Measurements from ENCODE around the gene CTBP2. TPM values are rescaled to one million over a fixed set of nuclear protein-coding genes. Genes with fewer than 3 reads are reported as not detected.

Gene CTBP2
- total and polyA plus RNA-seq, 10 of the 15 experiments (the other 5 are each of a cell fraction or from before 2014, with no cell fraction given): 0.02 to 0.72 (median 0.06) TPM; not detected in 2

- TF ChIP-seq MLLT1 (IDR thresholded peaks at IDR 0.05) (no peak), ESRRA (IDR thresholded peaks at IDR 0.05; ENCODE audit: low read length) (no peak), RAD21 (IDR thresholded peaks at IDR 0.05; ENCODE audit: insufficient read depth, low read depth, low read length) (no peak), NKRF (conservative IDR thresholded peaks at IDR 0.05) (no peak), CHD4 (IDR thresholded peaks at IDR 0.05) (no peak)
Measured at GRCh38 chr10:125035136-125035535, 125.2 kb downstream of the CTBP2 start (continued).

GRCh38 chr10:125034675-125035074 is 125.7 kb downstream of the CTBP2 start:
- no TSS peak for BruUV-seq (replicated peaks)
- FAIRE-seq: no peak
- Histone ChIP-seq H3K4me3 (no peak overlapping the region), H2AFZ (ENCODE audit: control insufficient read depth, low read depth, low read length) (no peak overlapping the region), H3K4me2 (ENCODE audit: control insufficient read depth, insufficient read depth) (no peak overlapping the region), H4K20me1 (ENCODE audit: control insufficient read depth, insufficient read depth) (no peaks in the 10 kb centered on the region), H3K9ac (ENCODE audit: control insufficient read depth, insufficient read depth, low read length) (no peak overlapping the region), H3K36me3 (ENCODE audit: control insufficient read depth in 2 of 2, insufficient read depth in 2 of 2, low read length in 1 of 2) (no peaks in the 10 kb centered on the region), H3K4me1 (ENCODE audit: control insufficient read depth, insufficient read depth, low read length) (no peaks in the 10 kb centered on the region), H3K79me2 (ENCODE audit: control insufficient read depth, insufficient read depth, low read length) (no peaks in the 10 kb centered on the region), H3K9me3 (replicated peaks; ENCODE audit: control insufficient read depth, insufficient read depth, low read length) (no peaks in the 10 kb centered on the region), H3K27me3 (replicated peaks in 1 of 2; ENCODE audit: control insufficient read depth in 2 of 2, insufficient read depth in 2 of 2, low read length in 1 of 2) (peaks cover 0 to 4% of the 10 kb centered on the region in 2 experiments; a peak in 2 of 4 replicates), H3K27ac (ENCODE audit: control insufficient read depth, insufficient read depth) (no peak overlapping the region)
- POLR2A ChIA-PET: no interaction called here
- CTCF ChIA-PET: interaction anchor here (2.4 kb wide), 1 partner anchor 13 kb away, joined by 11 read pairs; no protein-coding TSS in a partner anchor
- RAD21 ChIA-PET (ENCODE audit: unreplicated experiment): no interaction called here
- 4% methylated on average over 3 of the region's 3 CpGs for WGBS (ENCODE audit: insufficient coverage, insufficient replicate concordance, low lambda C conversion rate, missing lambda C conversion rate)
- in situ Hi-C loops (cut with MboI) (no loop called here), intact Hi-C loops (cut with micrococcal nuclease; ENCODE audit: unreplicated experiment) (no loop called here)
- DNase-seq (ENCODE audit: low read depth, low spot score): no peak
- SMC1A ChIA-PET (ENCODE audit: uncharacterized antibody, unreplicated experiment): interaction anchor here (1.1 kb wide), 1 partner anchor 13 kb away, joined by 4 read pairs; no protein-coding TSS in a partner anchor
- ATAC-seq: no peak
- TF ChIP-seq MTA2 (IDR thresholded peaks at IDR 0.05; ENCODE audit: low read depth) (no peak), FOXK2 (IDR thresholded peaks at IDR 0.05) (no peak), BRCA1 (IDR thresholded peaks at IDR 0.05; ENCODE audit: low read depth, low read length) (no peak), ATF3 (IDR thresholded peaks at IDR 0.05; ENCODE audit: borderline replicate concordance, extremely low read depth, low read depth, low read length) (no peak), RFX5 (IDR thresholded peaks at IDR 0.05; ENCODE audit: low read depth, low read length) (no peak), TBL1XR1 (IDR thresholded peaks at IDR 0.05; ENCODE audit: low read depth, low read length) (no peak), SUPT20H (IDR thresholded peaks at IDR 0.05; ENCODE audit: borderline replicate concordance, control insufficient read depth, low read depth, low read length) (no peak), BCL11A (IDR thresholded peaks at IDR 0.05; ENCODE audit: low read depth, low read length) (no peak), IRF3 (IDR thresholded peaks at IDR 0.05) (no peak), EZH2 (IDR thresholded peaks at IDR 0.05; ENCODE audit: borderline replicate concordance, control insufficient read depth, low read depth, low read length) (no peak), NKRF (conservative IDR thresholded peaks at IDR 0.05) (no peak)

All from GM12878 (cell line).